Endodermal cell (in vitro differentiated cells): ENCODE data around the gene ARL4D. TPM values are rescaled to one million over a fixed set of nuclear protein-coding genes. Genes with fewer than 3 reads are reported as not detected.

Experiments
- DNase-seq: peaks from one replicate; pipeline ENCODE4 v3.0.0-alpha.2; 2017
- H3K27ac ChIP-seq: 2 replicates; pipeline ENCODE4 v1.5.1; 2013; ENCODE audit warnings: mild to moderate bottlenecking, low read depth, low read length, moderate library complexity
- H3K27me3 ChIP-seq: 2 replicates; pipeline ENCODE4 v1.6.1; 2013; ENCODE audit warnings: mild to moderate bottlenecking, low read length, moderate library complexity; ENCODE audit not compliant: insufficient read depth, control insufficient read depth, poor library complexity, severe bottlenecking
- H3K36me3 ChIP-seq: 2 replicates; pipeline ENCODE4 v1.7.0; 2013; ENCODE audit warnings: mild to moderate bottlenecking, low read length, moderate library complexity; ENCODE audit not compliant: control insufficient read depth, insufficient read depth
- H3K4me1 ChIP-seq: one replicate; pipeline ENCODE4 v1.7.0; 2013; ENCODE audit warnings: low read length; ENCODE audit not compliant: control insufficient read depth, insufficient read depth
- H3K4me3 ChIP-seq: 2 replicates; pipeline ENCODE4 v1.5.1; 2013; ENCODE audit warnings: mild to moderate bottlenecking, low read length, moderate library complexity
- H3K9ac ChIP-seq: 2 replicates; pipeline ENCODE4 v1.6.1; 2013; ENCODE audit warnings: mild to moderate bottlenecking, low read length, moderate library complexity; ENCODE audit not compliant: poor library complexity, severe bottlenecking; ENCODE audit errors: extremely low read depth
- H3K9me3 ChIP-seq: 2 replicates; pipeline ENCODE4 v1.6.1; 2013; ENCODE audit warnings: mild to moderate bottlenecking, low read length, moderate library complexity; ENCODE audit not compliant: control insufficient read depth
- H3K27ac Mint-ChIP-seq: 2 replicates; pipeline ENCODE4 v1.8.0; 2020; ENCODE audit warnings: mixed read lengths
- H3K27me3 Mint-ChIP-seq: 2 replicates; pipeline ENCODE4 v1.8.0; 2021; ENCODE audit warnings: mild to moderate bottlenecking, mixed read lengths; ENCODE audit not compliant: insufficient read depth
- H3K36me3 Mint-ChIP-seq: 2 replicates; pipeline ENCODE4 v1.8.0; 2020; ENCODE audit warnings: low read depth, mixed read lengths
- H3K4me1 Mint-ChIP-seq: 2 replicates; pipeline ENCODE4 v1.8.0; 2020; ENCODE audit warnings: mixed read lengths
- H3K4me3 Mint-ChIP-seq: 2 replicates; pipeline ENCODE4 v1.8.0; 2020; ENCODE audit warnings: mild to moderate bottlenecking, moderate library complexity, mixed read lengths
- H3K9me3 Mint-ChIP-seq: 2 replicates; pipeline ENCODE4 v1.8.0; 2020; ENCODE audit warnings: mild to moderate bottlenecking, mixed read lengths
- WGBS, 2 experiments: methylation state at CpG; one replicate each; pipeline versions ENCODE4 v1.1.5 to v1.1.7; 2013; ENCODE audit warnings: missing lambda C conversion rate in 2 of 2, mixed read lengths in 1 of 2; ENCODE audit not compliant: insufficient coverage in 1 of 2, insufficient read length in 1 of 2; 5-methylcytosine and 5-hydroxymethylcytosine counted together
- total RNA-seq, 2 donors: library from RNA; stranded (reverse); fragmentation: NEBNext Ultra II Directional in 1 of 2; extraction: Animal tissue kit (Norgen Biotek cat#: 25700) in 1 of 2; gene quantifications; 2 replicates in 1 of 2; 3 replicates in 1 of 2; pipeline ENCODE4 v1.2.1, GENCODE V29; 2021
- TF ChIP-seq, protein P1 (sequence below): fragments of 200-600 bp; sonication (generic); conservative IDR thresholded peaks from 2 replicates; pipeline ENCODE4 v1.5.0; 2021; ENCODE audit warnings: antibody characterized with exemption, mild to moderate bottlenecking

The ARL4D gene
- total RNA-seq, 2 donors from 2014 or later: 129 to 142 TPM

DNA sequence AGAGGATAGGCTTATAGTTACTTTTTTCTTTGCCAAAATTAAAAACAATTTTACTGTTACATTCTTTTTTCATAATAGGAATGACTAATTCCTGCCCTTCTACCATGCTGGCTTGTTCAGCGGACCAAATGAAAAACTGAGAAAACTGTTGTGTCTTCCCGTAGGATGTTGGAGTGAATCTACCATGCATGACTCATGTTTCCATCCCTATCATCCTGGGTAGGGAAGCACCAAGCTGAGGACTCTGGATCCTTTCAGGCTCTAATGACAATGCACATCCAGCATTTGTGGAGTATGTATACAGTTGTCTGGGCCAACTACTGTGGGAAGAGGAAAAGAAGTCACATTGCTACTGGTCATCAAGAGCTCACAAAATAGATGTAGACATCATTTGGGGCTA lies 43.9 kb downstream of the ARL4D start:
- no peak overlapping the region for H3K4me3 Mint-ChIP-seq
- H3K27ac ChIP-seq: no peak overlapping the region
- TF ChIP-seq, protein P1, sequence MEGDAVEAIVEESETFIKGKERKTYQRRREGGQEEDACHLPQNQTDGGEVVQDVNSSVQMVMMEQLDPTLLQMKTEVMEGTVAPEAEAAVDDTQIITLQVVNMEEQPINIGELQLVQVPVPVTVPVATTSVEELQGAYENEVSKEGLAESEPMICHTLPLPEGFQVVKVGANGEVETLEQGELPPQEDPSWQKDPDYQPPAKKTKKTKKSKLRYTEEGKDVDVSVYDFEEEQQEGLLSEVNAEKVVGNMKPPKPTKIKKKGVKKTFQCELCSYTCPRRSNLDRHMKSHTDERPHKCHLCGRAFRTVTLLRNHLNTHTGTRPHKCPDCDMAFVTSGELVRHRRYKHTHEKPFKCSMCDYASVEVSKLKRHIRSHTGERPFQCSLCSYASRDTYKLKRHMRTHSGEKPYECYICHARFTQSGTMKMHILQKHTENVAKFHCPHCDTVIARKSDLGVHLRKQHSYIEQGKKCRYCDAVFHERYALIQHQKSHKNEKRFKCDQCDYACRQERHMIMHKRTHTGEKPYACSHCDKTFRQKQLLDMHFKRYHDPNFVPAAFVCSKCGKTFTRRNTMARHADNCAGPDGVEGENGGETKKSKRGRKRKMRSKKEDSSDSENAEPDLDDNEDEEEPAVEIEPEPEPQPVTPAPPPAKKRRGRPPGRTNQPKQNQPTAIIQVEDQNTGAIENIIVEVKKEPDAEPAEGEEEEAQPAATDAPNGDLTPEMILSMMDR: no peak

GRCh38 chr17:43443381-43443780 lies 44.6 kb downstream of the ARL4D start:
- WGBS, 2 experiments: 92 to 100% methylated on average over 1 to 3 of the region's 3 CpGs
- no peak overlapping the region for H3K9ac ChIP-seq
- Mint-ChIP-seq H3K27ac (no peak overlapping the region), H3K9me3 (peaks cover 4% of the 10 kb centered on the region), H3K4me3 (no peak overlapping the region), H3K27me3 (no peaks in the 10 kb centered on the region), H3K36me3 (no peaks in the 10 kb centered on the region), H3K4me1 (peaks cover 27% of the 10 kb centered on the region)
- no peak overlapping the region for H3K27ac ChIP-seq
- TF ChIP-seq, protein P1: no peak
- H3K4me1 ChIP-seq: peaks cover 13% of the 10 kb centered on the region
- no peak overlapping the region for H3K4me3 ChIP-seq
- H3K36me3 ChIP-seq: no peaks in the 10 kb centered on the region
- peaks cover 8% of the 10 kb centered on the region for H3K9me3 ChIP-seq
- DNase-seq: no peak
- H3K27me3 ChIP-seq: no peaks in the 10 kb centered on the region

More for the DNA sequence above, 43.9 kb downstream of the ARL4D start:
- Mint-ChIP-seq H3K9me3 (peaks cover 4% of the 10 kb centered on the region), H3K36me3 (no peaks in the 10 kb centered on the region), H3K27me3 (no peaks in the 10 kb centered on the region), H3K4me1 (peaks cover 27% of the 10 kb centered on the region), H3K27ac (no peak overlapping the region)
- WGBS, 2 experiments: 77% methylated on average over 2 of the region's 2 CpGs; no CpG with 5 or more reads in 1 of the 2 experiments
- Histone ChIP-seq H3K36me3 (no peaks in the 10 kb centered on the region), H3K9ac (no peak overlapping the region), H3K4me1 (peaks cover 13% of the 10 kb centered on the region), H3K27me3 (no peaks in the 10 kb centered on the region), H3K4me3 (no peak overlapping the region), H3K9me3 (peaks cover 8% of the 10 kb centered on the region)
- no peak for DNase-seq

DNA sequence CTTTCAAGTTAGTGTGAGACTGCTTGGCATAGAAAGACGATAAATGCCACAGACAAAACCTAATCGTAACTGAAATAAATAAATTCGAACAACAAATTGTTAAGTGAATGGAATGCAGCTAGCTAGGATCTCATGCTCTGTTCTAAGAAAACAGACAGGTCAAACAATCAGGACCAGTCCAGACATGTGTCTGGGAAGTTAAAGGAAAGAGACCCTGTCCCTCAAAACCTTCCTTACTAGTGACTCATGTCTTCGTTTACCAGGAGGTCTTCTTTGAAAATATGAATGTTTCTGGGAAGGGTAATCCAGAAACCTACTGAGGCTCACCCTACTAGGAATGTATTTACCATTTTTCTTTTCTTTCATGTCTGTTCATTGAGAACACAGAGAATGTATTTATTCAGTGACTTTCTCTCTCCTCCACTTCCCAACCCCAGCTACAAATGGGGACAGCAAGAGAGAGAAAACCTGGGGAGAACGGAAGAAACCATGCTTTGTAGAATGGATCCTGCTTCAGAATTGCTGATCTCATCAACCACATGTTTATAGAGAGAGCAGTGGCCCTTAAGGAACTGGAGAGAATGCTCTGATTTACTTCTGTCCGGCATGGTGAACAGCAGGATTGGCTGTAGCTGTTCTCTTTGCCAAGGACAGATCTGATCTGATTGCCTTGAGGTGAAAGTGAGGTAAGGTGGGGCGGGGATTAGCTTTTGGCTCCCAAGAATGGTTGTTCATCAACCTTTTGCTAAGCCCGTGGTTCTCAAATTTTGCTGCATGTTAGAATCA lies 45.6 kb downstream of the ARL4D start:
- Histone ChIP-seq H3K27me3 (no peaks in the 10 kb centered on the region), H3K9ac (no peak overlapping the region), H3K27ac (peak overlapping the region; percentile 62), H3K4me1 (peaks cover 11% of the 10 kb centered on the region), H3K9me3 (peaks cover 8% of the 10 kb centered on the region), H3K36me3 (no peaks in the 10 kb centered on the region), H3K4me3 (peak overlapping the region; percentile 35)
- TF ChIP-seq, protein P1: no peak
- Mint-ChIP-seq H3K36me3 (no peaks in the 10 kb centered on the region), H3K27ac (peak overlapping the region; percentile 45), H3K9me3 (peaks cover 9% of the 10 kb centered on the region), H3K4me1 (peaks cover 19% of the 10 kb centered on the region), H3K27me3 (no peaks in the 10 kb centered on the region), H3K4me3 (no peak overlapping the region)
- DNase-seq: no peak
- 81 to 88% methylated on average over 5 to 7 of the region's 8 CpGs for WGBS, 2 experiments
